Smooth muscle cell (in vitro differentiated cells): ENCODE measurements around the gene PCGF6. TPM values are rescaled to one million over a fixed set of nuclear protein-coding genes. Genes with fewer than 3 reads are reported as not detected.

Experiments used
- DNase-seq: peaks from one replicate; lab custom pipeline; 2025; ENCODE audit not compliant: unreplicated experiment; lab: John Stamatoyannopoulos, UW
- H2AFZ ChIP-seq: fragments of 200-600 bp; sonication (generic); 2 replicates; pipeline ENCODE4 v1.6.0; 2016; ENCODE audit warnings: antibody characterized with exemption, low read depth, mild to moderate bottlenecking
- H3F3A ChIP-seq: fragments of 200-600 bp; sonication (generic); 2 replicates; pipeline ENCODE4 v1.6.0; 2017; ENCODE audit warnings: antibody characterized with exemption, low read depth
- H3K27ac ChIP-seq: fragments of 200-600 bp; sonication (generic); 2 replicates; pipeline ENCODE4 v1.5.1; 2016; ENCODE audit warnings: low read depth, mild to moderate bottlenecking
- H3K27me3 ChIP-seq: fragments of 200-600 bp; sonication (generic); 2 replicates; pipeline ENCODE4 v1.6.1; 2016; ENCODE audit warnings: low read depth, mild to moderate bottlenecking
- H3K36me3 ChIP-seq: fragments of 200-600 bp; sonication (generic); 2 replicates; pipeline ENCODE4 v1.5.1; 2016; ENCODE audit warnings: low read depth
- H3K4me1 ChIP-seq: fragments of 200-600 bp; sonication (generic); 2 replicates; pipeline ENCODE4 v1.5.1; 2016; ENCODE audit warnings: low read depth
- H3K4me2 ChIP-seq: fragments of 200-600 bp; sonication (generic); 2 replicates; pipeline ENCODE4 v1.6.0; 2016; ENCODE audit warnings: mild to moderate bottlenecking
- H3K4me3 ChIP-seq: fragments of 200-600 bp; sonication (generic); 2 replicates; pipeline ENCODE4 v1.5.1; 2016; ENCODE audit warnings: mild to moderate bottlenecking
- H3K79me2 ChIP-seq: fragments of 200-600 bp; sonication (generic); 2 replicates; pipeline ENCODE4 v1.6.0; 2016; ENCODE audit warnings: low read depth, mild to moderate bottlenecking
- H3K9ac ChIP-seq: fragments of 200-600 bp; sonication (generic); 2 replicates; pipeline ENCODE4 v1.6.0; 2016; ENCODE audit warnings: low read depth
- H3K9me3 ChIP-seq: fragments of 200-600 bp; sonication (generic); replicated peaks from 2 replicates; pipeline ENCODE4 v1.5.1; 2016; ENCODE audit warnings: low read depth
- H4K20me1 ChIP-seq: fragments of 200-600 bp; sonication (generic); 2 replicates; pipeline ENCODE4 v1.6.0; 2016; ENCODE audit warnings: low read depth
- whole genome bisulfite sequencing: methylation state at CpG from one replicate; pipeline ENCODE4 v1.1.7; 2016; ENCODE audit warnings: low lambda C conversion rate; 5-methylcytosine and 5-hydroxymethylcytosine counted together
- polyA plus RNA-seq: library from polyadenylated mRNA; unstranded; fragments of >200 nt; fragmentation: Nextera tagmentation; extraction: Ambion mirVana; gene quantifications from 2 replicates; pipeline ENCODE4 v1.2.1, GENCODE V29; 2016
- total RNA-seq: library from RNA; depleted of rRNA; stranded (reverse); fragments of >200 nt; gene quantifications from 2 replicates; pipeline ENCODE4 v1.2.3, GENCODE V29; 2014
- TF ChIP-seq, protein P1 (sequence below): fragments of 200-600 bp; sonication (generic); IDR thresholded peaks from 2 replicates; pipeline ENCODE4 v1.5.1; 2017; ENCODE audit warnings: borderline replicate concordance, mild to moderate bottlenecking, antibody characterized with exemption; ENCODE audit not compliant: insufficient read depth, poor library complexity, severe bottlenecking

Gene PCGF6
- total and polyA plus RNA-seq, 2 experiments from 2014 or later, result 8.1 to 10.4 TPM

GRCh38 chr10:103396067-103396788, 45.3 kb upstream of the PCGF6 start, which contains the start of the genes ATP5MK and PDCD11:
ATP5MK (minus strand) TSS chr10:103396475; CDS start chr10:103392457, 4,018 bp downstream.
PDCD11 (plus strand) TSS chr10:103396626; CDS start chr10:103398427, 1,801 bp downstream.
- TF ChIP-seq, protein P1, sequence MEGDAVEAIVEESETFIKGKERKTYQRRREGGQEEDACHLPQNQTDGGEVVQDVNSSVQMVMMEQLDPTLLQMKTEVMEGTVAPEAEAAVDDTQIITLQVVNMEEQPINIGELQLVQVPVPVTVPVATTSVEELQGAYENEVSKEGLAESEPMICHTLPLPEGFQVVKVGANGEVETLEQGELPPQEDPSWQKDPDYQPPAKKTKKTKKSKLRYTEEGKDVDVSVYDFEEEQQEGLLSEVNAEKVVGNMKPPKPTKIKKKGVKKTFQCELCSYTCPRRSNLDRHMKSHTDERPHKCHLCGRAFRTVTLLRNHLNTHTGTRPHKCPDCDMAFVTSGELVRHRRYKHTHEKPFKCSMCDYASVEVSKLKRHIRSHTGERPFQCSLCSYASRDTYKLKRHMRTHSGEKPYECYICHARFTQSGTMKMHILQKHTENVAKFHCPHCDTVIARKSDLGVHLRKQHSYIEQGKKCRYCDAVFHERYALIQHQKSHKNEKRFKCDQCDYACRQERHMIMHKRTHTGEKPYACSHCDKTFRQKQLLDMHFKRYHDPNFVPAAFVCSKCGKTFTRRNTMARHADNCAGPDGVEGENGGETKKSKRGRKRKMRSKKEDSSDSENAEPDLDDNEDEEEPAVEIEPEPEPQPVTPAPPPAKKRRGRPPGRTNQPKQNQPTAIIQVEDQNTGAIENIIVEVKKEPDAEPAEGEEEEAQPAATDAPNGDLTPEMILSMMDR, result no peak
- peak; percentile 78 for DNase-seq
- H4K20me1 ChIP-seq, result peaks cover 16% of the 10 kb centered on the region
- peak within 1 kb of the TSS; percentile 83 for H2AFZ ChIP-seq
- H3K27ac ChIP-seq, result peak within 1 kb of the TSS; percentile 82
- H3K9ac ChIP-seq, result peak within 1 kb of the TSS; percentile 90
- H3K4me1 ChIP-seq, result peaks cover 14% of the 10 kb centered on the region
- peak within 1 kb of the TSS; percentile 82 for H3K4me3 ChIP-seq
- WGBS, result under 1% methylated on average over 56 of the region's 56 CpGs
- H3K36me3 ChIP-seq, result peaks cover 14% of the 10 kb centered on the region
- H3K79me2 ChIP-seq, result peaks cover 82% of the 10 kb centered on the region
- H3K9me3 ChIP-seq, result no peaks in the 10 kb centered on the region
- H3K4me2 ChIP-seq, result peak within 1 kb of the TSS; percentile 90
- no peaks in the 10 kb centered on the region for H3K27me3 ChIP-seq
- no peaks in the 10 kb centered on the region for H3F3A ChIP-seq

- H3K4me3 ChIP-seq, result peak overlapping the region; percentile 82
- H3F3A ChIP-seq, result peaks cover 3% of the 10 kb centered on the region
- WGBS, result 7% methylated on average over 11 of the region's 11 CpGs
- H3K9me3 ChIP-seq, result no peaks in the 10 kb centered on the region
- no peaks in the 10 kb centered on the region for H3K27me3 ChIP-seq
- peak overlapping the region; percentile 83 for H2AFZ ChIP-seq
- H3K4me1 ChIP-seq, result peaks cover 14% of the 10 kb centered on the region
- DNase-seq, result no peak
- peaks cover 17% of the 10 kb centered on the region for H3K36me3 ChIP-seq
- H3K9ac ChIP-seq, result peak overlapping the region; percentile 90
- peak overlapping the region; percentile 82 for H3K27ac ChIP-seq
- H3K4me2 ChIP-seq, result peak overlapping the region; percentile 90
- TF ChIP-seq, protein P1, result no peak
- peaks cover 81% of the 10 kb centered on the region for H3K79me2 ChIP-seq
- H4K20me1 ChIP-seq, result peaks cover 19% of the 10 kb centered on the region
Observed at GRCh38 chr10:103395754-103396066, 44.8 kb upstream of the PCGF6 start.

GRCh38 chr10:103394180-103394579, 43.2 kb upstream of the PCGF6 start:
- H3K9me3 ChIP-seq, result no peaks in the 10 kb centered on the region
- H3K4me1 ChIP-seq, result peaks cover 14% of the 10 kb centered on the region
- no peaks in the 10 kb centered on the region for H3K27me3 ChIP-seq
- peaks cover 13% of the 10 kb centered on the region for H3K36me3 ChIP-seq
- 98% methylated on average over 14 of the region's 14 CpGs for WGBS
- H3K4me3 ChIP-seq, result no peak overlapping the region
- peaks cover 75% of the 10 kb centered on the region for H3K79me2 ChIP-seq
- H3F3A ChIP-seq, result peaks cover 3% of the 10 kb centered on the region
- TF ChIP-seq, protein P1, result no peak
- H3K9ac ChIP-seq, result no peak overlapping the region
- H3K4me2 ChIP-seq, result peak overlapping the region; percentile 8
- H3K27ac ChIP-seq, result no peak overlapping the region
- DNase-seq, result no peak
- no peak overlapping the region for H2AFZ ChIP-seq
- H4K20me1 ChIP-seq, result peaks cover 19% of the 10 kb centered on the region

DNA sequence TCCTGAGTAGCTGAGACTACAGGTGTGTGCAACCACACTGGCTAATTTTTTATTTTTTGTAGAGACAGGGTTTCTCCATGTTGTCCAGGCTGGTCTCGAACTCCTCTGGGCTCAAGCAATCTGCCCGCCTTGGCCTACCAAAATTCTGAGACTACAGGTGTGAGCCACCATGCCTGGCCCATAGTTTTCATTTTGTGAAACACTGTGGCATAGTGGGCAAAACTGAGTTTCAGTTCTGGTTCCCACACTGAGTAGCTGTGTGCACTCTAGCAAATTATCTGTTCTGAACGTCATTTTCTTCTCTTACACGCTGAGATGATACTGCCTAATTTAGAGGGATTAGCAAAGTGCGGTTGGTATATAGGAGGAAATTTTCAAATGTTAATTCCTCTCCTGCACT, 31.8 kb upstream of the PCGF6 start:
- Histone ChIP-seq H3K4me3 (no peak overlapping the region), H3F3A (no peaks in the 10 kb centered on the region), H3K4me1 (no peaks in the 10 kb centered on the region), H3K9ac (no peak overlapping the region), H3K36me3 (peaks cover 6% of the 10 kb centered on the region), H3K27ac (no peak overlapping the region), H3K4me2 (no peak overlapping the region), H3K27me3 (no peaks in the 10 kb centered on the region), H4K20me1 (no peaks in the 10 kb centered on the region), H3K79me2 (no peaks in the 10 kb centered on the region), H2AFZ (no peak overlapping the region), H3K9me3 (no peaks in the 10 kb centered on the region)
- DNase-seq, result no peak
- 97% methylated on average over 5 of the region's 5 CpGs for WGBS
- TF ChIP-seq, protein P1, result no peak
